ENCODE results near the gene HSPE1. TPM values are rescaled to one million over a fixed set of nuclear protein-coding genes. Genes with fewer than 3 reads are reported as not detected.

The HSPE1 gene
- total RNA-seq, 1 donor from 2014 or later, result 55.4 TPM

- H3K4me3 Mint-ChIP-seq (ENCODE audit: unreplicated experiment), result peak overlapping the region; percentile 90
- no peaks in the 10 kb centered on the region for H3K27me3 Mint-ChIP-seq (ENCODE audit: low read depth)
- no peak for DNase-seq (ENCODE audit: low spot score)
Observed at GRCh38 chr2:197453914-197454398, 46.2 kb upstream of the HSPE1 start.

GRCh38 chr2:197454923-197455322 is 45.3 kb upstream of the HSPE1 start:
- no peak for TF ChIP-seq CTCF (IDR thresholded peaks at IDR 0.05)
- DNase-seq (ENCODE audit: low spot score), result no peak
- H3K4me1 Mint-ChIP-seq (ENCODE audit: low read depth), result peaks cover 47% of the 10 kb centered on the region
- H3K36me3 Mint-ChIP-seq (ENCODE audit: low read depth), result peaks cover 2% of the 10 kb centered on the region
- H3K4me3 Mint-ChIP-seq (ENCODE audit: unreplicated experiment), result peak overlapping the region; percentile 90
- no peaks in the 10 kb centered on the region for H3K9me3 Mint-ChIP-seq (ENCODE audit: low read depth)
- no peaks in the 10 kb centered on the region for H3K27me3 Mint-ChIP-seq (ENCODE audit: low read depth)
- peak overlapping the region; percentile 99 for H3K27ac Mint-ChIP-seq (ENCODE audit: unreplicated experiment)

More at GRCh38 chr2:197453914-197454398, 46.2 kb upstream of the HSPE1 start:
- peak overlapping the region; percentile 99 for H3K27ac Mint-ChIP-seq (ENCODE audit: unreplicated experiment)
- no peak for TF ChIP-seq CTCF (IDR thresholded peaks at IDR 0.05)
- peaks cover 37% of the 10 kb centered on the region for H3K4me1 Mint-ChIP-seq (ENCODE audit: low read depth)
- no peaks in the 10 kb centered on the region for H3K9me3 Mint-ChIP-seq (ENCODE audit: low read depth)
- H3K36me3 Mint-ChIP-seq (ENCODE audit: low read depth), result no peaks in the 10 kb centered on the region

DNA sequence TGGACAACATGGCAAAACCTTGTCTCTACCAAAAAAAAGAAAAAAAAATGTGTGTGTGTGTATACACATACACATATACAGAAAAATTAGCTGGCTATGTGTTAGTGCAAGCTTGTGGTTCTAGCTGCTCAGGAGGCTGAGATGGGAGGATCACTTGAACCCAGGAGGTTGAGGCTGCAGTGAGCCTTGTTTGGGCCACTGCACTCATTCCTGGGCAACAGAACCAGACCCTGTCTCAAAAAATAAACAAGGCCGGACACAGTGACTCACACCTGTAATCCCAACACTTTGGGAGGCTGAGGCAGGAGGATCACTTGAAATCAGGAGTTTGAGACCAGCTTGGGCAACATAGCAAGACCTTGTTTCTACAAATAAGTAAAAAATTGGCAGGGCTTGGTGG is 44.8 kb upstream of the HSPE1 start:
- Mint-ChIP-seq H3K27ac (ENCODE audit: unreplicated experiment) (peak overlapping the region; percentile 24), H3K4me3 (ENCODE audit: unreplicated experiment) (no peak overlapping the region), H3K4me1 (ENCODE audit: low read depth) (peaks cover 47% of the 10 kb centered on the region), H3K9me3 (ENCODE audit: low read depth) (no peaks in the 10 kb centered on the region), H3K36me3 (ENCODE audit: low read depth) (peaks cover 3% of the 10 kb centered on the region), H3K27me3 (ENCODE audit: low read depth) (no peaks in the 10 kb centered on the region)
- TF ChIP-seq CTCF (IDR thresholded peaks at IDR 0.05), result no peak
- DNase-seq (ENCODE audit: low spot score), result no peak

GRCh38 chr2:197460649-197461048 is 39.5 kb upstream of the HSPE1 start:
- DNase-seq (ENCODE audit: low spot score), result no peak
- Mint-ChIP-seq H3K27ac (ENCODE audit: unreplicated experiment) (no peak overlapping the region), H3K4me3 (ENCODE audit: unreplicated experiment) (no peak overlapping the region), H3K4me1 (ENCODE audit: low read depth) (peaks cover 35% of the 10 kb centered on the region), H3K9me3 (ENCODE audit: low read depth) (no peaks in the 10 kb centered on the region), H3K27me3 (ENCODE audit: low read depth) (no peaks in the 10 kb centered on the region), H3K36me3 (ENCODE audit: low read depth) (peaks cover 10% of the 10 kb centered on the region)
- TF ChIP-seq CTCF (IDR thresholded peaks at IDR 0.05), result no peak

GRCh38 chr2:197461057-197461456 is 39.1 kb upstream of the HSPE1 start:
- TF ChIP-seq CTCF (IDR thresholded peaks at IDR 0.05), result no peak
- DNase-seq (ENCODE audit: low spot score), result no peak
- Mint-ChIP-seq H3K27ac (ENCODE audit: unreplicated experiment) (no peak overlapping the region), H3K36me3 (ENCODE audit: low read depth) (peaks cover 12% of the 10 kb centered on the region), H3K4me1 (ENCODE audit: low read depth) (peaks cover 33% of the 10 kb centered on the region), H3K9me3 (ENCODE audit: low read depth) (no peaks in the 10 kb centered on the region), H3K27me3 (ENCODE audit: low read depth) (no peaks in the 10 kb centered on the region), H3K4me3 (ENCODE audit: unreplicated experiment) (no peak overlapping the region)
